Thymus (tissue), 11 donors: ENCODE results near the gene DDRGK1. TPM values are rescaled to one million over a fixed set of nuclear protein-coding genes. Genes with fewer than 3 reads are reported as not detected.

Experiments used
- DNase-seq, 9 donors: peaks; one replicate each; pipeline ENCODE4 v3.0.0-alpha.2; 2013; ENCODE audit warnings: low spot score in 9 of 9, low read depth in 6 of 9, missing footprints in 1 of 9
- H3K27ac ChIP-seq, 2 donors: one replicate each; pipeline ENCODE4 v1.5.1; 2013; ENCODE audit warnings: control low read depth in 1 of 2, low read depth in 1 of 2, low read length in 1 of 2, mild to moderate bottlenecking in 1 of 2, moderate library complexity in 1 of 2
- H3K27me3 ChIP-seq, 2 donors: one replicate each; pipeline ENCODE4 v1.5.1; 2013; ENCODE audit warnings: low read length in 1 of 2; ENCODE audit not compliant: control insufficient read depth in 2 of 2, insufficient read depth in 1 of 2
- H3K36me3 ChIP-seq, 2 donors: one replicate each; pipeline ENCODE4 v1.5.1; 2013; ENCODE audit warnings: low read length in 1 of 2, mild to moderate bottlenecking in 1 of 2, moderate library complexity in 1 of 2; ENCODE audit not compliant: control insufficient read depth in 2 of 2, insufficient read depth in 2 of 2
- H3K4me1 ChIP-seq, 2 donors: one replicate each; pipeline ENCODE4 v1.5.1; 2013; ENCODE audit warnings: low read length in 2 of 2; ENCODE audit not compliant: control insufficient read depth in 2 of 2, insufficient read depth in 2 of 2
- H3K4me3 ChIP-seq, 2 donors: one replicate each; pipeline ENCODE4 v1.5.1; 2013; ENCODE audit warnings: low read length in 2 of 2, control low read depth in 1 of 2, mild to moderate bottlenecking in 1 of 2
- H3K9me3 ChIP-seq, 2 donors: one replicate each; pipeline ENCODE4 v1.5.1; 2013; ENCODE audit warnings: low read length in 1 of 2, mild to moderate bottlenecking in 1 of 2; ENCODE audit not compliant: control insufficient read depth in 2 of 2, insufficient read depth in 1 of 2
- WGBS: extraction: QIAGEN DNeasy Blood & Tissue Kit; methylation state at CpG from one replicate; pipeline ENCODE4 v1.1.7; 2013; 5-methylcytosine and 5-hydroxymethylcytosine counted together
- polyA plus RNA-seq: library from polyadenylated mRNA; stranded (reverse); fragments of 200-250 nt; gene quantifications from one replicate; pipeline ENCODE4 v1.2.3, GENCODE V29; 2013
- total RNA-seq: library from RNA; stranded (reverse); fragments of 120-200 nt; gene quantifications from one replicate; pipeline ENCODE4 v1.2.4, GENCODE V29; 2013
- donor health status: healthy.

DDRGK1 gene
- total and polyA plus RNA-seq, 2 donors: 38.4 to 42.7 TPM

DNA sequence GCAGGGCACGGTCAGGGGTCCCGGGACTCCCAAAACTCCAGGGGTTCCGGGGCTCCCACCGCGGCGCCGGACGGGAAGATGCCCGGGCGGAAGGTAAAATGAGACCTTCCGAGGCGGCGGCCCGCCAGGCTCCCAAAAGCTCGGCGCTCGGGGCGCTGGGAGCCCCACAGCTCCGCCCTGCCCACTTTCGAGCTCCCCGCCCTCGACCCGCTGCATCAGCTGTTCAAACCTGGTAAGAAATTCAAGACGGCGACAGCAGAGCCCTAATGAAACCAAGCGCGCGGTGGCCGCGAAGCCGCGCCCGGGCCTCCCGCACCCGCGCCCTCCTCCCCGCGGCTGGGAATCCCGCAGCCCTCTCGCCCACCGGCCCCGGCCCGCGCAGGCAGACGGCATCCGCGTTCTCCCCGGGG lies 34.1 kb upstream of the DDRGK1 start:
- 1% methylated on average over 48 of the region's 48 CpGs for WGBS
- peaks cover 1 to 15% of the 10 kb centered on the region in 2 donors for H3K9me3 ChIP-seq
- peaks cover 10 to 21% of the 10 kb centered on the region in 2 donors for H3K4me1 ChIP-seq
- H3K27me3 ChIP-seq: peaks cover 71 to 93% of the 10 kb centered on the region in 2 donors
- peak overlapping the region; percentile 41 to 62 for H3K4me3 ChIP-seq
- no peak overlapping the region for H3K27ac ChIP-seq
- no peaks in the 10 kb centered on the region for H3K36me3 ChIP-seq
- peak in 1 of 9 donors; percentile 46 for DNase-seq

DNA sequence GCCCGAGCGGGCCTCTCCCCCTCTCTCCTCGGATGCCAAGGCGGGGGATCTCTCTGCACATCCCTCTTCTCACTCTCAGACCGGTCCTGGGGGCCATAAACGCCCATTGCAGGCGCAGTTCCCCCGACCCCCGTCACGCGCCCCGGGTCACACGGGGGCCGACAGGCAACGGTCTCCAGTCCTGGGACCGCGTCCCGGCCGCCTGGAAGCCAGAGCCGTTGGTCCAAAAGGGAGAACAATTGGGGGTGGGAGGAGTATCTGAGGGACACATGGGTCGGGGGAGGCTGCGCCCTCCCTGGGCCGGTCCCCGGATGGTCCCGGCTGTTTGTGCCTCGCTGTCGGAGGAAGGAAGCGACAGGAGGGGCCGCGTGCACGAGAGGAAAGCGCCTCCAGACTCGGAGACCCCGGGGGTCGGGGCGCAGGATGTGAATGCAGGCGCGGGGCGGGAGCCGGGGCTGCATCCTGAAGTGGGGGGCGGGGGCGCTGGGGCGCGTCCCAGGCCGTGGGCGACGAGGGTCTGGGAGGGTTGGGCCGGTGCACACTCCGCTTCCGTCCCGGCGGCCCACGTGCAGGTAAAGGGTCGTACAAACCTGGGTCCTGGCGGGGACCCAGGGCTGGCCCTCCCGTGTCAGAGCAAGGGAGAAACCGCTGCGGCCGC lies 33.6 kb upstream of the DDRGK1 start:
- peaks cover 10 to 21% of the 10 kb centered on the region in 2 donors for H3K4me1 ChIP-seq
- peak in 1 of 9 donors; percentile 47 for DNase-seq
- peaks cover 1 to 15% of the 10 kb centered on the region in 2 donors for H3K9me3 ChIP-seq
- H3K27ac ChIP-seq: no peak overlapping the region
- H3K27me3 ChIP-seq: peaks cover 69 to 89% of the 10 kb centered on the region in 2 donors
- 7% methylated on average over 59 of the region's 59 CpGs for WGBS
- H3K4me3 ChIP-seq: peak overlapping the region; percentile 41 to 62
- no peaks in the 10 kb centered on the region for H3K36me3 ChIP-seq

DNA sequence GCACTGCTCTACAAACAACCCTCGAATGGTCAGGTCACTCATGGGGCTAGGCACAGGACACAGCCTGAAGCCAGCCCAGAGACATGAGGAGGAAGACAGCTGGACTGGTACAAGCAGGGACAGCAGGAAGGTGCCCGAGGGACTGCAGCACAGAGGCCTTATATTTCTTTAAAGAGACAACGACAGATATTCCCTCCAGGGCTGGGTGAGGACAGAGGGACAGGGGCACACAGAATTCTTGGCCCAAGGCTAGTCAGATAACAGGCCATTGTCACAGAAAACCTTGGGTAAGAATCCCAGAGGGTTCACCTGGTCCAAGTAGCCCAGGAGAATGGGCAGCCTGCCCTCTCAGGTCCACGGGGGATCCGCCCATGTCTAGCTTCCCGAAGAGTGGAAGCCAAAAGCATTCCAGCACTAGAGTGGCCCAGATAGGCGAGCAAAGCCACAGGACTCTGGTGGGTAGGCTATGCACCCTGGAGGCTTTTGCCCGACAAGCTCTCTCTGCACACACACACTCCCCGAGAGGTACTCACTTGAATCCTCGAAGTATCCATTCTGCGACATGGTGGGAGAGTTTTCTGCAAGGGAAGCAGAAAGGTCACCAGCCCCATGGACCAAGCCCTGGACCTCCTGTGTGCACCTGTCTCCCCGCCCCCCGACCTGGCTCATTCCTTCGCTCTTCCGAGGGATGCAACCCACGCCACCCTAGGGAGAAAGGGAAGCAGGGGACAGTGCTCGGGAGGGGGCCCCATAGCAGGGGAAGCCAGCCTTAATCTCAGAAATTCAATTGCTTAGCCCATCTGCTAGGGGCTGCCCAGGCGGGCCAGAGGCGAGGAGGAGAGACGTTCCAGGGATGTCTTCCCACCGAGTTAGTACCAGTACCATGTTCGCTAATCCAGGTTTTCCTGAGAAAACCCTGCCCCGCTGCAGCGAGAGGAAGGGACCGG lies 32.8 kb upstream of the DDRGK1 start:
- DNase-seq: no peak
- no peak overlapping the region for H3K27ac ChIP-seq
- WGBS: 78% methylated on average over 25 of the region's 25 CpGs
- H3K4me3 ChIP-seq: peak overlapping the region in 1 of 2 donors; percentile 62
- H3K9me3 ChIP-seq: peaks cover 1 to 15% of the 10 kb centered on the region in 2 donors
- H3K27me3 ChIP-seq: peaks cover 66 to 81% of the 10 kb centered on the region in 2 donors
- H3K4me1 ChIP-seq: peaks cover 10 to 21% of the 10 kb centered on the region in 2 donors
- no peaks in the 10 kb centered on the region for H3K36me3 ChIP-seq

DNA sequence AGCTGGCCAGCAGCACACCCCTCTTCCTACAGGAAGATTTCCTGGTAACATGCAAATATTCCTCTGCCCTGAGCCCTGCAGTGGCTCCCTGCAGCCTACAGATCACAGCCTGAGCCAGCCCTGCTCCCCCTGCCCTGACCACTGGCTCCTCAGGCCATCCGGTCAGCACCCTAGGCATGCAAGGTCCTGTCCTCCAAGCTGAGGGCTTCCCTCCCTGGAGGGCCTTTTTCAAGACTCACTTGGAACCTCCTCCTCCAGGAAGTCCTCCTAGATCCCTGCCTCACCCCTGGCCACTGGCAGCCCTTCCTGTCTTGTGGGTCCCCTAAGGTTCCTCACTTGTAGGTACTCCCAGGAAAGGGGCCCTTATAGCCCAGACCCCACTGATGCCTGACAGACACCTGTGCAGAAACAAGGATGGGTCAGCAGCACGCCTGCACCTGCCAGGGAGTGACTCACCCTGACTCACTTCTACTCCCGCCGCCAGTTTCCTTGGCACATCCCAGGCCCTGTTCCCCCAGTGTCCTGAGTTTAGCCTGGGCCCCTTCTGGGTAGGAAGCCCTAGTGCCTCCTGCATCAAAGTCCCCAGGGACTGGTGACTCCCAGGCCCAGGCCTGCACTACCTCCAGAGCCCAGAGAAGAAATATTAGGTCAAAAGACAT lies 31.3 kb upstream of the DDRGK1 start:
- H3K27me3 ChIP-seq: peaks cover 51 to 66% of the 10 kb centered on the region in 2 donors
- 94% methylated on average over 4 of the region's 4 CpGs for WGBS
- no peak overlapping the region for H3K4me3 ChIP-seq
- no peak for DNase-seq
- peaks cover under 1 to 15% of the 10 kb centered on the region in 2 donors for H3K9me3 ChIP-seq
- no peaks in the 10 kb centered on the region for H3K36me3 ChIP-seq
- H3K4me1 ChIP-seq: peaks cover 10 to 21% of the 10 kb centered on the region in 2 donors
- H3K27ac ChIP-seq: no peak overlapping the region

DNA sequence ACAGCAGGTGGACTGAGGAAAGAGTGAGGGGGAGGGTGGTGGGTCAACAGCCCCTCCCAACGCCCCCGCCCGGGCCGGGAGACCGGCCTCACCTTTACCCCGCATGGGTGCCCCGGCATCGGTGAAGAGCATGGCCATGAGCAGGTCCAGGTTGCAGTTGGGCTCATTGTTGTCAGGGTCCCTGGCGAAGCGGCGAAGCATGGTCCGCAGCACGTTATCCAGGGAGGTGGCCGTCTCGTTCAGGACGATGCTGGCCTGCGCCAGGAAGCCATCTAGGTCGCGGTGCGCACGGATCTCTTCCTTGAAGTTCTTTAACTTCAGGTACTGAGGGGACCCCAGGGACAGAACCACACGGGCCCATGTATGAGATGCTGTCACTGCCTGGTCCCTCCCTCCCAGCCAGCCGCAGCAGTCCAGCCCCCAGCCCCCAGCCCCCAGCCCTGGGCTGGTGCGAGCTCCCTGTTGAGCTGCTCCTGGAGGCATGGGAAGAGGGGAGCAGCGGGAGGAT lies 29.6 kb upstream of the DDRGK1 start:
- Histone ChIP-seq H3K9me3 (peaks cover 0 to 7% of the 10 kb centered on the region in 2 donors), H3K4me3 (no peak overlapping the region), H3K27me3 (peaks cover 34 to 49% of the 10 kb centered on the region in 2 donors), H3K4me1 (peaks cover 7 to 9% of the 10 kb centered on the region in 2 donors), H3K27ac (no peak overlapping the region), H3K36me3 (no peaks in the 10 kb centered on the region)
- 96% methylated on average over 25 of the region's 25 CpGs for WGBS
- DNase-seq: no peak

DNA sequence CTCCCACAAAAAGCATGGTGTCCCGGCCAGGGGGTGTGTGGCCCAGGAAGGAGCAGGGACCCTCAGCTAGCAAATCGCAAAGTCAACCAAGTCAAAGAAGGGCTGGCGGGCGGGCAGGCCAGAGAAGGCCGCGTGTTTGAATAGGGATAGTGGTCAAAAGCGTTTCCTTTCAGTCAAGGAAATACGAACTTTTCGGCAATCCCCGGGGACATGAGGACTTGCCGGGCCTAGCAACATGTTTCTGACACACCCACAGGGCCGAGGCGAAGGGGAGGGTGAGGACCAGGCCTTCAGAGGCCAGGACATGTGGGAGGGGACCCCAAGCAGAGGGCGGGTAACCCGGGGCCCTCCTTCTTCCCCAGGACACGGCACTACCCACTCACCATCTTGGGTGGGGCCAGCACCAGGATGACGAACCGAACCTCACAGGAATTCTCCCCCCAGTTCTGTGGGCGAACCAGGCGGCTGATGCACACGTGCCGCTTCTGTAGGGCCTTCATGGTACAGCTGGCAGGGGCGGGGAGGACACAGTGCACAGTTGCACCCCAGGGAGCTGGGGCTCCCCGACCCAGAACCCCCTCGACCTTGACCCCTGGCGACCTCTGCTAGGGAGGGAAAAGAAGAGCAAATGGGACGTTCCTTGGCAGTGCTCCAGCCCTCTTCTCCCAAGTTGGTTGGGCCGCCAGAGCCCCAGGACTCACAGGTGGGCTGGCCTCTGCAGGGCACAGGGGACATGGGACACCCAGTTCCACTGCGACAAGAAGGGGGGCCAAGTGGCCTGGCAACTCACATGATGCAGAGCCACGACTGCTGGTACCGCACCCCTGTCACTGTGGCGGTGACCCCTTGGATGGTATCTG lies 28.9 kb upstream of the DDRGK1 start:
- Histone ChIP-seq H3K27ac (no peak overlapping the region), H3K9me3 (peaks cover 0 to 7% of the 10 kb centered on the region in 2 donors), H3K4me3 (no peak overlapping the region), H3K36me3 (no peaks in the 10 kb centered on the region), H3K27me3 (peaks cover 27 to 42% of the 10 kb centered on the region in 2 donors), H3K4me1 (peaks cover 4 to 6% of the 10 kb centered on the region in 2 donors)
- no peak for DNase-seq
- WGBS: 96% methylated on average over 32 of the region's 32 CpGs

DNA sequence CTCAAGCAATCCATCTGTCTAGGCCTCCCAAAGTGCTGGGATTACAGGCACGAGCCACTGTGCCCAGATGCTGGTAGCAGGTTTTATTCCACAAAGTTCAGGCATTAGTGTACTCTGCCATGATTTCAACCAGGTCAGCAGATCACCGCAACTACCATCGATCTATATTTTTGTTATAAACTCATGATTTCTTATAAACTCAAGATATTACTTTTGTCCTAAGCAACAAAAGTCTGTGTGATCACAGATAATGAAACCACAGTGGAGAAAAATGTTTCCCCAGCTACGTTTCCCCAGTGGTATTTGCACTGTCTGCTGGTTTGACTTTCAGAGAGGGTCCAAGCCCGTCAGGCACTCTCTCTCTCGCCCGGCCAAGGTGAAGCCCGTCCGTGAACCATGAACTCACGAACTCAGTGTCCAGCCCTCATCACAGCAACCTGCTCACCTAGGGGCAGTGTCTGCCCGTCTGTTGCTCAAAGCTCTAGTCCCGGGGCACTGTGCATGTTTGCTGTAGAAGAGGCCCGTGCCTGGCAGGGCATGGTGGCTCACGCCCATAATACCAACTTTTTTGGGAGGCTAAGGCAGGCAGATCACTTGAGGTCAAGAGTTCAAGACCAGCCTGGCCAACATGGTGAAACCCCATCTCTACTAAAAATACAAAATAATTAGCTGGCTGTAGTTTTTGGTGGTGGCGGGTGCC lies 27.6 kb upstream of the DDRGK1 start:
- no peaks in the 10 kb centered on the region for H3K4me1 ChIP-seq
- no peak for DNase-seq
- H3K9me3 ChIP-seq: no peaks in the 10 kb centered on the region
- WGBS: 97% methylated on average over 15 of the region's 15 CpGs
- H3K4me3 ChIP-seq: no peak overlapping the region
- peaks cover 14 to 29% of the 10 kb centered on the region in 2 donors for H3K27me3 ChIP-seq
- no peak overlapping the region for H3K27ac ChIP-seq
- no peaks in the 10 kb centered on the region for H3K36me3 ChIP-seq

DNA sequence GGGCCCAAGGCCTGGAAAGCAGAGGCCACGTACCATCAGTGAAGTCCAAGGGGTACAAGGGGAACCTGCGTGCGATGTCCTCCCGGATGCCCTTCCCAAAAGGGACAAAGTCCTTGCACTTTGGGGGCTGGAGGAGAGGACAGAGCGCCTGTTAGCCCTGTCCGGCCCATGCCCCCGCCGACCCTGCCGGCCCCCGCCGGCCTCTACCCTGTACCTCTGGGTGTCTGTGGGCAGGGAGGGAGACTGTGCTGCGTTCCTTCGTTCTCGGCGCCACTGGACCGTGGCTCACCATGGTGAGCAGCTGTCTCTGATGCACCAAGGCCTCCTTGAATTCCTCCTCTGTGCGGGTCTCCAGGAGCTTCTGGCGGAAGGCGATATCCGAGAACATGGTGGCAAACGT lies 26.6 kb upstream of the DDRGK1 start:
- Histone ChIP-seq H3K36me3 (no peaks in the 10 kb centered on the region), H3K27ac (no peak overlapping the region), H3K4me1 (peaks cover 0 to 3% of the 10 kb centered on the region in 2 donors), H3K27me3 (peaks cover 7 to 20% of the 10 kb centered on the region in 2 donors), H3K9me3 (no peaks in the 10 kb centered on the region), H3K4me3 (no peak overlapping the region)
- WGBS: 98% methylated on average over 21 of the region's 21 CpGs
- DNase-seq: no peak
